ENCODE results near the gene TWIST2.

TWIST2 gene

DNA sequence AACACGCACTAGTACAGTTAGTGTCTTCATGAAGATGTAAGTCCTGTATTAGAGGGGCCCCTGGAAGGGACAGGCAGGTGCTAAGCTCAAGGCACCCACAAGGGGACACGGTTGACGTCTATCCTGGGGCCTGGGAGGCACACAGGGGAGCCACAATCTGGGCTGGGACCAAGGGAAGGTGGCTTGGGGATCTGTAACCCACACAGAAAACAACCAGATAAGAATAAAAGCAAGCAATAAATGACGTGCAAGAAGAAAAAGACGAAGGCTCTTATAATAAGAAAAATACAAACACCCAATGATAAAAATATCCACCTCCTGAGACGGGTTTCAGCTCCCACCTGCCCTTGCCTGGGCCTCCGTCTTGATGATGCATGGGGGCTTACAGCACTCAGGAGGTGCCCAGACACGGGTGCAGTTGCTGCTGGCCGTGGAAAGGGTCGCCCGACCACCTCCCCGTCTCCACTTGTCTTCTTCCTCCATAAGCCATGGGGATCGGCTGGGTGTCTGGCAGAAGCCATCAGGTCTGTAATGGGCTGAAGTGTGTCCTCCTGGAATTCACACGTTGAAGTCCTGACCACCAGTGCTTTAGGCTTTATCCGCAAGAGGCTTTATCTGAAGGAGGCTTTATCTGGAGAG lies 73.9 kb downstream of the TWIST2 start:
- no peak overlapping the region for H3K4me3 ChIP-seq (ENCODE audit: low read length)
- H3K27ac ChIP-seq (ENCODE audit: low read length): no peak overlapping the region
- no peaks in the 10 kb centered on the region for H3K9me3 ChIP-seq (ENCODE audit: control insufficient read depth, low read depth, low read length)
- H3K9ac ChIP-seq (ENCODE audit: low read length): no peak overlapping the region
- no peaks in the 10 kb centered on the region for H3K36me3 ChIP-seq (ENCODE audit: control insufficient read depth, low read depth, low read length)
- no peaks in the 10 kb centered on the region for H3K27me3 ChIP-seq (ENCODE audit: control insufficient read depth, insufficient read depth, low read length)
- H3K4me1 ChIP-seq (ENCODE audit: control insufficient read depth, low read depth, low read length): no peaks in the 10 kb centered on the region

DNA sequence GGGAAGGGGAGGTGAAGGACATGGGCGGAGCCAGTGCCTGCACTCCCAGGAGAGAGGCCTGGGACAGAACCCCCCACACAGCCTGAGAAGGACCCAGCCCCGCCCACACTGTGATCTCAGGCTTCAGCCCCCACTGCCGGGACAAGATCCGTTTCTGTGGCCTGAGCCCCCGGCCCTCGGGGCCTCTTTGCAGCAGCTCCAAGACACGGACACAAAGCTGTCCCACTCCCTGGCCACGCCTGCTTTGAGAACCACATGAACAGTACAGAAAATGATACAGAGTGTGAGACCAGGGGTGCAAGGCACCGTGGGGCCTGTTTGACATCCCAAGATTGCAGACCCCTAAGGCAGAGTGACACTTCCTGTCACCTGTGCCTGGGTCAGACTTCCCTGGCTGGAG lies 74.5 kb downstream of the TWIST2 start:
- no peak overlapping the region for H3K9ac ChIP-seq (ENCODE audit: low read length)
- no peaks in the 10 kb centered on the region for H3K4me1 ChIP-seq (ENCODE audit: control insufficient read depth, low read depth, low read length)
- no peak overlapping the region for H3K27ac ChIP-seq (ENCODE audit: low read length)
- H3K36me3 ChIP-seq (ENCODE audit: control insufficient read depth, low read depth, low read length): no peaks in the 10 kb centered on the region
- no peak overlapping the region for H3K4me3 ChIP-seq (ENCODE audit: low read length)
- no peaks in the 10 kb centered on the region for H3K27me3 ChIP-seq (ENCODE audit: control insufficient read depth, insufficient read depth, low read length)
- no peaks in the 10 kb centered on the region for H3K9me3 ChIP-seq (ENCODE audit: control insufficient read depth, low read depth, low read length)

DNA sequence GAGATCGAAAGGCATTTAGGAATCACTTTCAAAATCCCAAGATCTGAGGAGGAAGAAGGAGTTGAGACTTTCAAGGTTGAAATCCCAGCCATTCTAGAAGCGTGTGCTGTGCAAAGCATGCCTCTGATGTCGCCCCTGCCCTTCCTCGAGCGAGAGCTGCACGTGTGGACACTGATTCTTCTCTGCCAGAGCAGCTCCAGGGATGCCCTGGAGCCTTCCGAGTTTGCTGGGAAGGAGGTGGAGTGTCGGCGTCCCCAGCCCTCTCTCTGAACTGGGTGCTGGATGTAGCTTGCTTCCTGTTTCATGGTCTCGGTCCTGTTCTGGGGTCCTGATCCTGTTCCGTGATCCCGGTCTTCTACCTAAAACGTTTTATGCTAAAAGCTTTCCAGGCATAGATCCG lies 76.1 kb downstream of the TWIST2 start:
- Histone ChIP-seq H3K36me3 (ENCODE audit: control insufficient read depth, low read depth, low read length) (no peaks in the 10 kb centered on the region), H3K27me3 (ENCODE audit: control insufficient read depth, insufficient read depth, low read length) (no peaks in the 10 kb centered on the region), H3K4me1 (ENCODE audit: control insufficient read depth, low read depth, low read length) (no peaks in the 10 kb centered on the region), H3K9ac (ENCODE audit: low read length) (no peak overlapping the region), H3K27ac (ENCODE audit: low read length) (no peak overlapping the region), H3K9me3 (ENCODE audit: control insufficient read depth, low read depth, low read length) (no peaks in the 10 kb centered on the region), H3K4me3 (ENCODE audit: low read length) (no peak overlapping the region)

DNA sequence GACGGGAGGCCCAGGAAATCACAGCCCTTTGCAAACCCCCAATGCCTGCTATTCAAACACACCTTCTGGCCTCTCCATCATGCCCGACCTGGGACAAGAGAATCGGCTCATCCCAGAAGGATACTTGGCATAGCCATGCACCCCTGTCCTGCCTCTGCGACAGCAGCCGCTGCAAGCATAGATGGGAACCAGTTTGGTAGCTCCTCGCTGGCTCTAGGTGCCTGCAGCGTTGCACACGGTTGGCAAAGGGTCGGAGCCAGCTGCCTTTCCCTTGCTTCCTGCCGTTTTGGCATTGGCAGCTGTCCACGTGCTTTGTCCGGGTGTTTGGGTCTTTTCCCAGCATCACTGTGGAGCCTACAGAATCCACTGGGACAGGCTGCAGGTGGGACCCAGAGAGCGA lies 76.9 kb downstream of the TWIST2 start:
- H3K9ac ChIP-seq (ENCODE audit: low read length): no peak overlapping the region
- H3K4me3 ChIP-seq (ENCODE audit: low read length): no peak overlapping the region
- no peaks in the 10 kb centered on the region for H3K27me3 ChIP-seq (ENCODE audit: control insufficient read depth, insufficient read depth, low read length)
- no peak overlapping the region for H3K27ac ChIP-seq (ENCODE audit: low read length)
- no peaks in the 10 kb centered on the region for H3K4me1 ChIP-seq (ENCODE audit: control insufficient read depth, low read depth, low read length)
- no peaks in the 10 kb centered on the region for H3K36me3 ChIP-seq (ENCODE audit: control insufficient read depth, low read depth, low read length)
- no peaks in the 10 kb centered on the region for H3K9me3 ChIP-seq (ENCODE audit: control insufficient read depth, low read depth, low read length)

DNA sequence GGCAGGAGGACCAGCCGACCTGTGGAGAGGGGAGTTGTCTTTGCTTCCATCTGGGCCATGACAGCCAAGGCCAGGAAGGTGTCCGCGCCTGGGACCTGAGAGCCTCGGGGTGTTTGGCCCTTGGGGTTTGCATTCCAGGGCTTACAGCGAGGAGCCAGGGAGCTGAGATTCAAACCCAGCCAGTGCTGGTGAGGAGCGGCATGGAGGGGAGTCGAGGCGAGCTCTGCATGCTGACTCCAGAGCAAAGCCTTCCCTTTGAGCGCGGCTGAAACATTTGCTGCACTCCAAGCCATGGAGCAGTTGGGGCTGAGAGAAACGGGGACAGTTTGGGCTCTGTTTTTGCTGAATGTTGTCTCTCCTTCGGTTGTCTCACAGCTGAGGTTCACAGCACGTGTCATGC lies 77.4 kb downstream of the TWIST2 start:
- H3K9me3 ChIP-seq (ENCODE audit: control insufficient read depth, low read depth, low read length): no peaks in the 10 kb centered on the region
- H3K27ac ChIP-seq (ENCODE audit: low read length): no peak overlapping the region
- H3K9ac ChIP-seq (ENCODE audit: low read length): no peak overlapping the region
- no peaks in the 10 kb centered on the region for H3K27me3 ChIP-seq (ENCODE audit: control insufficient read depth, insufficient read depth, low read length)
- H3K4me1 ChIP-seq (ENCODE audit: control insufficient read depth, low read depth, low read length): no peaks in the 10 kb centered on the region
- H3K36me3 ChIP-seq (ENCODE audit: control insufficient read depth, low read depth, low read length): no peaks in the 10 kb centered on the region
- no peak overlapping the region for H3K4me3 ChIP-seq (ENCODE audit: low read length)

DNA sequence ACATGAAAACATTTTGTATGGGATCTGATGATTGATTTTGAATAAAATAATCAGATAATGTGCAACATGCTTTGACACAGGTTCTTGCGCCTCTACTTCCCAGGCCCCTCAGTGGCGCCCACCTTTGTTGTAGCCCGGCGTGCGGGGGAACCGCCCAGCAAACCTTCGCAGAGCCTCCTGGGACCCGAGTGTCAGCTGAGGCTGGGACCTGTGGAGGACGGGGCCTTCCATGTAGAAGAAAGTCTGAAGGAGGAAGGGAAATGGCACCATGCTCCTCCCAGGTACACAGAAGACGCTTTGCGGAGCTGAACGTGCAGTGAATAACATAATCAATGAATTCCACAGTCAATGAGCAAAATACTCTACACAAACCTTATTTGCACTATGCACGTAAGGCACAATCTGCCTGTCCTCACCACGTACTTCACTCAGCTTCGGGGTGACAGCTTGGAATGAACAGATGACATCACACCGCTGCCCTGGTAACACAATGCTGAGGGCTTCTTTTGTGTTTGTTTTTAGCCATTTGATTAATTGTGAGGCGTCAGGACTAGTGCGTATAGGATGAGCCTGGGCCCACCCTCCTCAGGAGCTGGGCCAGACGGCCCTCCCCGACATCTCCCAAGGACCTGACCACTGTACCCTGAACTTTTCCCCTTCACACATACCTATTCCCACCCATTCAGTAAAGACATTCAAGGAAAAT lies 78.1 kb downstream of the TWIST2 start:
- H3K4me3 ChIP-seq (ENCODE audit: low read length): no peak overlapping the region
- no peak overlapping the region for H3K27ac ChIP-seq (ENCODE audit: low read length)
- H3K4me1 ChIP-seq (ENCODE audit: control insufficient read depth, low read depth, low read length): no peaks in the 10 kb centered on the region
- H3K27me3 ChIP-seq (ENCODE audit: control insufficient read depth, insufficient read depth, low read length): no peaks in the 10 kb centered on the region
- H3K9me3 ChIP-seq (ENCODE audit: control insufficient read depth, low read depth, low read length): no peaks in the 10 kb centered on the region
- no peaks in the 10 kb centered on the region for H3K36me3 ChIP-seq (ENCODE audit: control insufficient read depth, low read depth, low read length)
- no peak overlapping the region for H3K9ac ChIP-seq (ENCODE audit: low read length)

DNA sequence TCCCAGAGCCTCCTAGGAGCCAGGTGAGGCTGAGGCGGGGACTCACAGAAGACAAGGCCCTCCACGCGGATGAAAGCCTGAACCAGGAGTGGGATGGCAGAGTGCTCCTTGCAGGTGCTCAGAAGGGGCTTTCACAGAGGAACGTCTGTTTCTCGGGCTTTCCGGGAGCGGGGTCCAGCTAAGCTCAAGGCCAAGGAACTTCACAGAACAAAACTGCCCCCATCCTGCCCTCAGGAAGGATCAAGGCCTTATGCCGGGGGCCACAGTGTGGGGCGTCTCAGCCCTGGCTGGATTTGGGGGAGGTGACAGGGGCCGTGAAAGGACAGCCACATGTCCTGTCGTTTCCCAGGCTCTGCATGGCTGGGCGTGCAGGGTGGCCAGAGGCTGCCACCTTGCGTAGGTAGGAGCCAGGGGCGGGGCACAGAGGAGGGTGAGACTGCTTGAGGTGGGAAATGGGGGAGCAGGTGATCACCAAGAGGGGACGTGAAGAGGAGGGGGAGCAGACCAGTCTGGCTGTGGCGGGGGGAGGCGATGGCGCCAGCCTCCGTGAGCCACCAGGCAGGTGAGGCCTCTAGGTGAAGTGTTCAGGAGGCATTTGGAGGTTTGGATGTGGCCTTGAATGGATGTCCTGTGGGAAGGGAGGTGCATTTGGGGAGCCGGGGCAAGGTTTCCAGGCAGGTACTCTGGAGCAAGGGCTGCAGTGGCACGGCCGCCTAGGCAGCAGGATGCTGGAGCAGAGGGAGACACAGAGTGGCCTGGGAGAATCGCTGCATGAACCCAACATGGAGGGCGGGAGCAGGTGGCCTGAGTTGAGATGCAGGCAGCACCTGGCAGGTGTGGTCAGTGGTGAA lies 79.1 kb downstream of the TWIST2 start:
- Histone ChIP-seq H3K36me3 (ENCODE audit: control insufficient read depth, low read depth, low read length) (no peaks in the 10 kb centered on the region), H3K27me3 (ENCODE audit: control insufficient read depth, insufficient read depth, low read length) (no peaks in the 10 kb centered on the region), H3K4me1 (ENCODE audit: control insufficient read depth, low read depth, low read length) (no peaks in the 10 kb centered on the region), H3K9ac (ENCODE audit: low read length) (no peak overlapping the region), H3K4me3 (ENCODE audit: low read length) (no peak overlapping the region), H3K27ac (ENCODE audit: low read length) (no peak overlapping the region), H3K9me3 (ENCODE audit: control insufficient read depth, low read depth, low read length) (no peaks in the 10 kb centered on the region)

DNA sequence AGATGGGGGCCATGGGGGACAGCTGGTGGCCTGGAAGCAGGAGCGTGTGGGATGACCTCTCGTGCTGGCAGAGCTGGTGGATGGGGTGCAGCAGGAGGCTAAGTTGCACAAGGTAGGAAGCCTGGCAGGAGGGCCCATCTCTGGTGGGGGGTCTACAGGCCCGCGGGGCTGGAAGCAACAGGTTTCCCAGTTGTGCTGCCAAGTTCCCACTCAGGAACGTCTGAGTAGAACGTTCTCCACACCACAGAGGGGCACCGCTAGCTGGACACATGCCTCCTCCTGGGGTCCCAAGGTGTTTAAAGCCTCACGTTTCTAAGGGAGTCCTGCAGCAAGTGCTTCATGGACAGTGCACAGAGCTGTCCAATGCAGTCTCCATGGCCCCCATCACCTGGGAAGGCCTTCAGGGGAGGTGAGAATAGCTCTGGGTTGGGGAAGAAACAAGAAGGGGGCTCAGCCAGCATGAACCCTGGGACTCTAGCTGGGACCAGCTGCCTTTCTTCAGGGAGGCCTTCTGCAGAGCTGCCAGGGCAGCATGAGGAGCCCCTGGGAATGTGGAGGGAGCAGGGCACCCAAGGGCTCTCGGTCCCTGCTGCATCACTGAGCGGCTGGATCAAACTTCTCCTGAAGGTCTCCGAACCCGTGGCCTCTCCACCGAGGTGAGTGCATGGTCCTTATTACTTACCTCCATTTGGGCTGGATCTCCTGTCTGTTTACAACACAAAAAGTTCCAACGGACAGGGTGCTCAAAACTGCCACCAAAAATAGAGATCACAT lies 80.0 kb downstream of the TWIST2 start:
- no peaks in the 10 kb centered on the region for H3K36me3 ChIP-seq (ENCODE audit: control insufficient read depth, low read depth, low read length)
- H3K27ac ChIP-seq (ENCODE audit: low read length): no peak overlapping the region
- H3K9me3 ChIP-seq (ENCODE audit: control insufficient read depth, low read depth, low read length): no peaks in the 10 kb centered on the region
- H3K4me3 ChIP-seq (ENCODE audit: low read length): no peak overlapping the region
- H3K4me1 ChIP-seq (ENCODE audit: control insufficient read depth, low read depth, low read length): no peaks in the 10 kb centered on the region
- no peak overlapping the region for H3K9ac ChIP-seq (ENCODE audit: low read length)
- H3K27me3 ChIP-seq (ENCODE audit: control insufficient read depth, insufficient read depth, low read length): no peaks in the 10 kb centered on the region

DNA sequence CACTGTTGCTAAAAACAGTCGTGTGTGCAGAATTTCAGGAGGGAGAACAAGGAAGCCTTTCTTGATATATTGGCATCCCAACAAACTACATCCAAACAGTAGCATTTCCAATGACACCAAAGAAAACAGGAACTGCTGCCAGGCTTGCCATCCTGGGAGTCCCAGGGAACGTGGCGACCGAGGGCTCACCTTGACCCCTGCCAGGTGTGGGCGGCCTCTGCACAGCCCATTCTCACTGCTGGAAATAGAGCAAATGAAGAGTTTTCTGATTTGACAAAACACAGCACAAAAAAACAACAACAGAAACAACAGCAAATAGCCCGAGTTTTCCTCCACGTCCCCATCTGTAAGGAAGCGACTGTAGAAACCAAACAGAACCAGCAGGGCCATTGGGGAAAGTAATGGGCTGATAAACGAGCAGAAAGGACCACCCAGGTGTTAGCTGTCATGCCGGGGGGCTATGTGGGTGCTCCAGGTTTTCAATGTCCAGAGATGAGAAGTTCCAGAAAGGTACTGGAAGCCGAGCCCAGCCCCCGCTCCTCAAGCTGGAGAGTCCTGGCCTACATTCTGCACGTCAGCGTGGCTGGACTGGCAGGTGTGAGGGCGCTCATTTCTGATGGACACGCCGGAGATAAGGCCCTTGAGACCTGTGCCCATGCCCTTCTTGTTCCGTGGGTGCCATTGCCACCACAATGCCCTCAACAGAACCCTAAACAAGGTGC lies 80.8 kb downstream of the TWIST2 start:
- Histone ChIP-seq H3K9ac (ENCODE audit: low read length) (no peak overlapping the region), H3K4me3 (ENCODE audit: low read length) (no peak overlapping the region), H3K36me3 (ENCODE audit: control insufficient read depth, low read depth, low read length) (no peaks in the 10 kb centered on the region), H3K27me3 (ENCODE audit: control insufficient read depth, insufficient read depth, low read length) (no peaks in the 10 kb centered on the region), H3K27ac (ENCODE audit: low read length) (no peak overlapping the region), H3K4me1 (ENCODE audit: control insufficient read depth, low read depth, low read length) (no peaks in the 10 kb centered on the region), H3K9me3 (ENCODE audit: control insufficient read depth, low read depth, low read length) (no peaks in the 10 kb centered on the region)

DNA sequence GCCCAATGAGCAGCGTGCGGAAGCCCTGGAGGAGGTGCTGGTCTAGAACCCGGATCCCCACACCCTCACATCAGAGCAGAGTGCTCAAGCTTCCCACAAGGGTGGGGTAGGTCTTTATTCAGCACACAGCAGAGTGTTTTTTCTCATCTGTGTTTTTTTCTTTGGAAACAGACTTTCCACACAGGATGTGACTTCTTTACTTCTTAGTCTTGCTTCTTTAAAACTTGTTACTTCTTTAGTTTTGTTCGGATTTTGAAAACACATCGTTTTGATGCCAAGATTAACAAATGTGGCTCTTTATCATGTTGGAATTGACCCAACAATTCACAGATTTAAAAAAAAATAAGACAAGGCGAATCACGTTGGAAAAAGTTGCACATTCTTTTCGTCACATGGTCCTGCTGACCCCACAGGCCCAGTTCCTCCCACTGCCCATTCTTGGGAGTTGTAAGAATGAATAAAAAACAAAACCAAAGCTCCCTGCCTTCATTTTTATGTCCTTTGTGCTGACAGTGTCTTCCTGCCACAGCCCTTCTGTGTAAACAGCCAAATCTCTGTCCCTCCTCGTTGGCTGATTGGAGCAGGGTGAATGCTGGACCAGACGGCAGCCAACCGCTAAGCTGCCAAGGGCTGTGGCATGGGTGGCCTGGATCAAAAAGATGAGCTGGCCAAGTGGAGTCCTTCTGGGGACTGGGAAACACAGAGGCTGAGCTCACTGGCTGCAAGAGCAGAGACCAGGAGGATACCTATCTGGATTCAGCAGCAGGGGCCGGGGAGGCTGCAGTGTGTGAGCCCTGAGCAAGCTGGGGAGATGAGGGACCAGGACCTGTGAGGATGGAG lies 81.6 kb downstream of the TWIST2 start:
- no peak overlapping the region for H3K27ac ChIP-seq (ENCODE audit: low read length)
- H3K36me3 ChIP-seq (ENCODE audit: control insufficient read depth, low read depth, low read length): no peaks in the 10 kb centered on the region
- no peaks in the 10 kb centered on the region for H3K4me1 ChIP-seq (ENCODE audit: control insufficient read depth, low read depth, low read length)
- H3K27me3 ChIP-seq (ENCODE audit: control insufficient read depth, insufficient read depth, low read length): no peaks in the 10 kb centered on the region
- no peaks in the 10 kb centered on the region for H3K9me3 ChIP-seq (ENCODE audit: control insufficient read depth, low read depth, low read length)
- H3K9ac ChIP-seq (ENCODE audit: low read length): no peak overlapping the region
- no peak overlapping the region for H3K4me3 ChIP-seq (ENCODE audit: low read length)
